GM06990 (cell line): ENCODE measurements around the gene ZNF124.
"Not testable (repeated sequence)": the region's sequence is repeated elsewhere in the genome, so short reads cannot be mapped to it uniquely, and the experiment has no call there.

Experiments used
- DNase-seq: peaks from one replicate; pipeline ENCODE4 v3.0.0-alpha.2; 2011; ENCODE audit not compliant: insufficient read length; ENCODE audit errors: extremely low read depth
- H3K27me3 ChIP-seq: replicated peaks from 2 replicates; pipeline ENCODE4 v1.6.0; 2011; ENCODE audit warnings: low read length; ENCODE audit not compliant: control insufficient read depth, insufficient read depth
- H3K36me3 ChIP-seq: 2 replicates; pipeline ENCODE4 v1.5.1; 2011; ENCODE audit warnings: low read length; ENCODE audit not compliant: control insufficient read depth, insufficient read depth
- H3K4me3 ChIP-seq: replicated peaks from 2 replicates; pipeline ENCODE4 v1.5.1; 2011; ENCODE audit warnings: low read depth, mild to moderate bottlenecking, control low read depth, low read length
- CTCF ChIP-seq: IDR thresholded peaks from 2 replicates; pipeline ENCODE4 v1.5.1; 2011; ENCODE audit warnings: low read length, control low read depth, mild to moderate bottlenecking, inconsistent platforms; ENCODE audit not compliant: insufficient read depth, poor library complexity, severe bottlenecking

Gene ZNF124

GRCh38 chr1:247145279-247145678, 26.5 kb downstream of the ZNF124 start:
- peaks cover 2% of the 10 kb centered on the region for H3K36me3 ChIP-seq
- H3K4me3 ChIP-seq, result no peak overlapping the region
- no peak for TF ChIP-seq CTCF
- no peak for DNase-seq
- no peaks in the 10 kb centered on the region for H3K27me3 ChIP-seq

- H3K27me3 ChIP-seq, H3K36me3 ChIP-seq, H3K4me3 ChIP-seq, DNase-seq: not testable (repeated sequence)
Observed at GRCh38 chr1:247139557-247139956, 32.3 kb downstream of the ZNF124 start.

- no peak for DNase-seq
- no peak for TF ChIP-seq CTCF
- Histone ChIP-seq H3K36me3 (peaks cover 2% of the 10 kb centered on the region), H3K4me3 (no peak overlapping the region), H3K27me3 (no peaks in the 10 kb centered on the region)
Observed at GRCh38 chr1:247131236-247131635, 40.6 kb downstream of the ZNF124 start.

- H3K4me3 ChIP-seq, result peak overlapping the region; percentile 52
- H3K27me3 ChIP-seq, DNase-seq, H3K36me3 ChIP-seq: not testable (repeated sequence)
Observed at GRCh38 chr1:247127519-247128282, 44.1 kb downstream of the ZNF124 start.

- H3K4me3 ChIP-seq, DNase-seq, H3K27me3 ChIP-seq, H3K36me3 ChIP-seq: not testable (repeated sequence)
Observed at GRCh38 chr1:247126601-247127000, 45.2 kb downstream of the ZNF124 start.

- DNase-seq, H3K27me3 ChIP-seq, H3K4me3 ChIP-seq, H3K36me3 ChIP-seq: not testable (repeated sequence)
Observed at GRCh38 chr1:247126166-247126565, 45.7 kb downstream of the ZNF124 start.

GRCh38 chr1:247121382-247121781, 50.4 kb downstream of the ZNF124 start:
- Histone ChIP-seq H3K4me3 (no peak overlapping the region), H3K36me3 (no peaks in the 10 kb centered on the region), H3K27me3 (no peaks in the 10 kb centered on the region)
- no peak for TF ChIP-seq CTCF
- DNase-seq, result no peak

- not testable (repeated sequence) for DNase-seq, H3K4me3 ChIP-seq, H3K36me3 ChIP-seq, H3K27me3 ChIP-seq
Observed at GRCh38 chr1:247120408-247120668, 51.5 kb downstream of the ZNF124 start.
